Neural cell (in vitro differentiated cells): ENCODE data around the gene PCLO. TPM values are rescaled to one million over a fixed set of nuclear protein-coding genes. Genes with fewer than 3 reads are reported as not detected.

Experiments used
- H2AFZ ChIP-seq: fragments of 200-600, 300-800 bp; sonication (generic), shearing (Covaris generic); 2 replicates; pipeline ENCODE4 v1.6.0; 2014; ENCODE audit warnings: low read depth, mild to moderate bottlenecking, antibody characterized with exemption, low read length, moderate library complexity
- H3F3A ChIP-seq: fragments of 200-600 bp; shearing (Covaris generic); 2 replicates; pipeline ENCODE4 v1.6.1; 2016; ENCODE audit warnings: mild to moderate bottlenecking, moderate library complexity, mixed read lengths, antibody characterized with exemption, low read length; ENCODE audit not compliant: insufficient read depth, poor library complexity, severe bottlenecking
- H3K27ac ChIP-seq: fragments of 200-600, 300-800 bp; sonication (generic), shearing (Covaris generic); 2 replicates; pipeline ENCODE4 v1.5.1; 2014; ENCODE audit warnings: mild to moderate bottlenecking, low read length, moderate library complexity
- H3K27me3 ChIP-seq: fragments of 300-800, 200-600 bp; sonication (generic), shearing (Covaris generic); 2 replicates; pipeline ENCODE4 v1.6.0; 2014; ENCODE audit warnings: mild to moderate bottlenecking, low read depth, low read length, moderate library complexity; ENCODE audit not compliant: insufficient read depth
- H3K36me3 ChIP-seq: fragments of 300-800, 200-600 bp; sonication (generic), shearing (Covaris generic); 2 replicates; pipeline ENCODE4 v1.5.1; 2014; ENCODE audit warnings: mild to moderate bottlenecking, antibody characterized with exemption, low read length, moderate library complexity; ENCODE audit not compliant: insufficient read depth
- H3K4me2 ChIP-seq: fragments of 300-800, 200-600 bp; sonication (generic), shearing (Covaris generic); 2 replicates; pipeline ENCODE4 v1.6.0; 2014; ENCODE audit warnings: mild to moderate bottlenecking, low read length
- H3K4me3 ChIP-seq: fragments of 300-800, 200-600 bp; sonication (generic), shearing (Covaris generic); 2 replicates; pipeline ENCODE4 v1.5.1; 2014; ENCODE audit warnings: mild to moderate bottlenecking, low read length, moderate library complexity
- H3K79me2 ChIP-seq: fragments of 200-600 bp; shearing (Covaris generic); replicated peaks from 2 replicates; pipeline ENCODE4 v1.6.0; 2014; ENCODE audit warnings: mild to moderate bottlenecking, low read length, moderate library complexity; ENCODE audit not compliant: insufficient read depth
- H3K9ac ChIP-seq: fragments of 300-800, 200-600 bp; sonication (generic), shearing (Covaris generic); 2 replicates; pipeline ENCODE4 v1.6.1; 2016; ENCODE audit warnings: mild to moderate bottlenecking, low read length, mixed read lengths
- H3K9me2 ChIP-seq: fragments of 200-600 bp; shearing (Covaris generic); 2 replicates; pipeline ENCODE4 v1.6.1; 2016; ENCODE audit warnings: mild to moderate bottlenecking, low read length, mixed read lengths; ENCODE audit not compliant: insufficient read depth
- H3K9me3 ChIP-seq: fragments of 200-600, 300-800 bp; sonication (generic), shearing (Covaris generic); 2 replicates; pipeline ENCODE4 v1.6.1; 2016; ENCODE audit warnings: mild to moderate bottlenecking, mixed run types, low read length, moderate library complexity, mixed read lengths
- H4K20me1 ChIP-seq: fragments of 200-600 bp; shearing (Covaris generic); 2 replicates; pipeline ENCODE4 v1.6.1; 2016; ENCODE audit warnings: mild to moderate bottlenecking, mixed run types; ENCODE audit not compliant: insufficient read depth
- CTCF ChIP-seq: fragments of 450-650 bp; IDR thresholded peaks from 2 replicates; pipeline ENCODE4 v1.5.1; 2014; ENCODE audit warnings: antibody characterized with exemption, mild to moderate bottlenecking, moderate library complexity; ENCODE audit not compliant: poor library complexity, severe bottlenecking
- EP300 ChIP-seq: fragments of 450-650 bp; conservative IDR thresholded peaks from 2 replicates; pipeline ENCODE4 v1.6.1; 2014; ENCODE audit warnings: antibody characterized with exemption, mild to moderate bottlenecking, moderate library complexity; ENCODE audit not compliant: poor library complexity, severe bottlenecking
- EZH2 ChIP-seq: fragments of 200-600, 300-800 bp; shearing (Covaris generic), sonication (generic); IDR thresholded peaks from 2 replicates; pipeline ENCODE4 v1.6.1; 2014; ENCODE audit warnings: antibody characterized with exemption, low read length, borderline replicate concordance, mild to moderate bottlenecking; ENCODE audit not compliant: insufficient read depth, poor library complexity, severe bottlenecking
- MXI1 ChIP-seq: fragments of 450-650 bp; conservative IDR thresholded peaks from 2 replicates; pipeline ENCODE4 v1.6.1; 2014; ENCODE audit warnings: antibody characterized with exemption, mild to moderate bottlenecking; ENCODE audit not compliant: poor library complexity, severe bottlenecking
- POLR2AphosphoS5 ChIP-seq: IDR thresholded peaks from 2 replicates; pipeline ENCODE4 v1.6.1; 2012
- RAD21 ChIP-seq: fragments of 450-650 bp; conservative IDR thresholded peaks from 2 replicates; pipeline ENCODE4 v1.6.1; 2014; ENCODE audit warnings: antibody characterized with exemption, mild to moderate bottlenecking, moderate library complexity
- REST ChIP-seq: IDR thresholded peaks from 2 replicates; pipeline ENCODE4 v1.6.1; 2012; ENCODE audit warnings: borderline replicate concordance
- SMC3 ChIP-seq: fragments of 450-650 bp; conservative IDR thresholded peaks from 2 replicates; pipeline ENCODE4 v1.6.1; 2014; ENCODE audit warnings: antibody characterized with exemption, mild to moderate bottlenecking, moderate library complexity; ENCODE audit not compliant: poor library complexity
- TAF1 ChIP-seq: IDR thresholded peaks from 2 replicates; pipeline ENCODE4 v1.6.1; 2012; ENCODE audit warnings: low read depth
- polyA plus RNA-seq: library from polyadenylated mRNA; depleted of rRNA; stranded (reverse); fragments of >200 nt; gene quantifications from 2 replicates; pipeline ENCODE4 v1.2.3, GENCODE V29; 2014

The PCLO gene
- polyA plus RNA-seq, 1 donor from 2014 or later = 25.5 TPM

- H3K27me3 ChIP-seq = no peaks in the 10 kb centered on the region
- H3K9me2 ChIP-seq = no peaks in the 10 kb centered on the region
- H3K4me3 ChIP-seq = no peak overlapping the region
- H3K4me2 ChIP-seq = no peak overlapping the region
- no peaks in the 10 kb centered on the region for H3K36me3 ChIP-seq
- no peaks in the 10 kb centered on the region for H3K79me2 ChIP-seq
- TF ChIP-seq TAF1 (no peak), RAD21 (no peak), MXI1 (no peak), POLR2AphosphoS5 (no peak), CTCF (no peak), REST (no peak), SMC3 (no peak)
- no peak overlapping the region for H3K27ac ChIP-seq
- H3K9ac ChIP-seq = no peak overlapping the region
- H3K9me3 ChIP-seq = no peaks in the 10 kb centered on the region
- H2AFZ ChIP-seq = no peak overlapping the region
- H4K20me1 ChIP-seq = no peaks in the 10 kb centered on the region
- H3F3A ChIP-seq = no peaks in the 10 kb centered on the region
Measured at GRCh38 chr7:82736633-82737032, 426.1 kb downstream of the PCLO start.

- no peak for TF ChIP-seq TAF1
- TF ChIP-seq REST = no peak
- no peak for TF ChIP-seq RAD21
- TF ChIP-seq SMC3 = no peak
- no peak for TF ChIP-seq EP300
- no peak for TF ChIP-seq EZH2
- no peak for TF ChIP-seq MXI1
- TF ChIP-seq CTCF = no peak
- no peak for TF ChIP-seq POLR2AphosphoS5
- H3K4me2 ChIP-seq = no peak overlapping the region
- H3K9me3 ChIP-seq = no peaks in the 10 kb centered on the region
- H3K79me2 ChIP-seq = no peaks in the 10 kb centered on the region
- H3K9me2 ChIP-seq = no peaks in the 10 kb centered on the region
- H4K20me1 ChIP-seq = no peaks in the 10 kb centered on the region
- H2AFZ ChIP-seq = no peak overlapping the region
- no peak overlapping the region for H3K9ac ChIP-seq
- H3F3A ChIP-seq = no peaks in the 10 kb centered on the region
- no peaks in the 10 kb centered on the region for H3K36me3 ChIP-seq
- no peaks in the 10 kb centered on the region for H3K27me3 ChIP-seq
- no peak overlapping the region for H3K4me3 ChIP-seq
- no peak overlapping the region for H3K27ac ChIP-seq
Measured at GRCh38 chr7:82732677-82733076, 430.0 kb downstream of the PCLO start.
